Neural crest cell (in vitro differentiated cells): ENCODE measurements around the gene SMIM27. TPM values are rescaled to one million over a fixed set of nuclear protein-coding genes. Genes with fewer than 3 reads are reported as not detected.

Experiments
- DNase-seq: peaks from one replicate; pipeline ENCODE4 v3.0.0; 2021; ENCODE audit warnings: low read depth, mixed read lengths, low spot score
- H3K27ac Mint-ChIP-seq: one replicate; pipeline ENCODE4 v1.8.0; 2021; ENCODE audit warnings: mild to moderate bottlenecking, mixed read lengths; ENCODE audit not compliant: unreplicated experiment
- H3K27me3 Mint-ChIP-seq: 2 replicates; pipeline ENCODE4 v1.8.0; 2021; ENCODE audit warnings: low read depth, mild to moderate bottlenecking, mixed read lengths
- H3K36me3 Mint-ChIP-seq: 2 replicates; pipeline ENCODE4 v1.8.0; 2021; ENCODE audit warnings: low read depth, mild to moderate bottlenecking, mixed read lengths
- H3K4me1 Mint-ChIP-seq: 2 replicates; pipeline ENCODE4 v1.8.0; 2021; ENCODE audit warnings: mixed read lengths
- H3K4me3 Mint-ChIP-seq: one replicate; pipeline ENCODE4 v1.8.0; 2021; ENCODE audit warnings: mild to moderate bottlenecking, mixed read lengths
- H3K9me3 Mint-ChIP-seq: 2 replicates; pipeline ENCODE4 v1.8.0; 2021; ENCODE audit warnings: mixed read lengths
- long read RNA-seq: library from polyadenylated mRNA; unstranded; transcript quantifications from one replicate; pipeline ENCODE4 v2.0.0, GENCODE V29; 2020
- total RNA-seq: library from RNA; stranded (reverse); gene quantifications from 2 replicates; pipeline ENCODE4 v1.2.1, GENCODE V29; 2021
- TF ChIP-seq, protein P1 (sequence below): fragments of 200-600 bp; sonication (generic); conservative IDR thresholded peaks from 2 replicates; pipeline ENCODE4 v1.5.0; 2021; ENCODE audit warnings: antibody characterized with exemption, mild to moderate bottlenecking

The SMIM27 gene
- 10.2 and 13.6 TPM in 2 replicates for total RNA-seq
- long read RNA-seq, partial matches to known transcripts: 0 of 4 reads
- long read RNA-seq, other reads (novel, unspliced or antisense): 3 of 4 reads

DNA sequence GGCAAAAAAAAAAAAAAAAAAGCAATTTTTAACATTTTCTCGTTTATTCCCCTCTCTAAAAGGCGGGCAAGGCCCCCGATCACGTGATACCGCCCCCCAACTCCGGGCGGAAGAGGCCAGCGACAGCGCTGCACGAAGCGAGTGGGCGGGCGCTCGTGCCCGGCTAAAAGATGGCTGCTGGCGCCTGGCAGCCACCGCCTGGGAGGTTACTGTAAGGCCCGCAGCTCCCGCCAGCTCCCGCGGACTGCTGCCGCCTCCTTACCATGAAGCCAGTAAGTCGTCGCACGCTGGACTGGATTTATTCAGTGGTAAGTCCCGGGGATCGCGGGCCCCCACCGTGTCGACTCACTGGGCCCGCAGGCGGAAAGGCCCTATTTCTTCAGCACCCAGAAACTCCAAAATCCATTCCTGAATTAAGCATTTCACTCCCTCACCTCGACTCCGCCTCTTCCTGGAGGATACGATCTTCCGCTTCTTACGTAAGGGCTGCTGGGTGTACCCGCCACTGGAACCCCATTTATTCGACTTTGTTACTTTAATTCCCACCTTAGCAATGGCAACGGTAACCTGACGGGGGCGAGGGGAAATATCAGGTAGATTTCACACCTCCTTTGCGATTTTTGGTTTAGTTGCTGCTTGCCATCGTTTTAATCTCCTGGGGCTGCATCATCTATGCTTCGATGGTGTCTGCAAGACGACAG, at the start of gene SMIM27, which contains the start of gene TOPORS:
Gene SMIM27, plus strand, starts transcription at position 156 of the 701 bp plus-strand sequence. Its CDS starts 108 bp downstream, at position 264.
Gene TOPORS, minus strand, starts transcription at position 415 of the 701 bp plus-strand sequence. Its CDS starts 150 bp downstream, at position 265.
- TF ChIP-seq, protein P1, sequence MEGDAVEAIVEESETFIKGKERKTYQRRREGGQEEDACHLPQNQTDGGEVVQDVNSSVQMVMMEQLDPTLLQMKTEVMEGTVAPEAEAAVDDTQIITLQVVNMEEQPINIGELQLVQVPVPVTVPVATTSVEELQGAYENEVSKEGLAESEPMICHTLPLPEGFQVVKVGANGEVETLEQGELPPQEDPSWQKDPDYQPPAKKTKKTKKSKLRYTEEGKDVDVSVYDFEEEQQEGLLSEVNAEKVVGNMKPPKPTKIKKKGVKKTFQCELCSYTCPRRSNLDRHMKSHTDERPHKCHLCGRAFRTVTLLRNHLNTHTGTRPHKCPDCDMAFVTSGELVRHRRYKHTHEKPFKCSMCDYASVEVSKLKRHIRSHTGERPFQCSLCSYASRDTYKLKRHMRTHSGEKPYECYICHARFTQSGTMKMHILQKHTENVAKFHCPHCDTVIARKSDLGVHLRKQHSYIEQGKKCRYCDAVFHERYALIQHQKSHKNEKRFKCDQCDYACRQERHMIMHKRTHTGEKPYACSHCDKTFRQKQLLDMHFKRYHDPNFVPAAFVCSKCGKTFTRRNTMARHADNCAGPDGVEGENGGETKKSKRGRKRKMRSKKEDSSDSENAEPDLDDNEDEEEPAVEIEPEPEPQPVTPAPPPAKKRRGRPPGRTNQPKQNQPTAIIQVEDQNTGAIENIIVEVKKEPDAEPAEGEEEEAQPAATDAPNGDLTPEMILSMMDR: no peak
- DNase-seq: peak; percentile 73
- H3K4me1 Mint-ChIP-seq: peaks cover 32% of the 10 kb centered on the region
- H3K36me3 Mint-ChIP-seq: peaks cover 6% of the 10 kb centered on the region
- H3K4me3 Mint-ChIP-seq: peak within 1 kb of the TSS; percentile 98
- no peaks in the 10 kb centered on the region for H3K27me3 Mint-ChIP-seq
- H3K27ac Mint-ChIP-seq: peak within 1 kb of the TSS; percentile 99
- no peaks in the 10 kb centered on the region for H3K9me3 Mint-ChIP-seq

DNA sequence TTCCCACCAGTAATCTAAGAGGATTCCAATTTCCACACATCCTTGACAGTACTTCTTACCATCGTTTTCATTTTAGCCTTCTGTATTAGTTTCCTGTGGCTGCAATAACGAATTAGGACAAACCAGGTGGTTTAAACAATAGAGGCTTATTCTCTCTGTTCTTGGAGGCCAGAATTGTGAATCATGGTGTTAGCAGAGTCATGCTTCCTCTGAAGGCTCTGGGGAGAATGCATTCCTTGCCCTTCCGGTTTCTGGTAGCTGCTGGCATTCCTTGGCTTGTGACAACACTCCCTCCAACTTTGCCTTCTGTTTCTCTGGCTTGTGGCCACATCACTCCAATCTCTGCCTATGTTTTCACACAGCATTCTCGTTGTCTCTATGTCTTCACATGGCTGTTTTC, 49.7 kb upstream of the SMIM27 start:
- no peak overlapping the region for H3K27ac Mint-ChIP-seq
- H3K4me3 Mint-ChIP-seq: no peak overlapping the region
- peaks cover 11% of the 10 kb centered on the region for H3K36me3 Mint-ChIP-seq
- H3K9me3 Mint-ChIP-seq: no peaks in the 10 kb centered on the region
- H3K27me3 Mint-ChIP-seq: no peaks in the 10 kb centered on the region
- TF ChIP-seq, protein P1: no peak
- H3K4me1 Mint-ChIP-seq: no peaks in the 10 kb centered on the region
- no peak for DNase-seq

DNA sequence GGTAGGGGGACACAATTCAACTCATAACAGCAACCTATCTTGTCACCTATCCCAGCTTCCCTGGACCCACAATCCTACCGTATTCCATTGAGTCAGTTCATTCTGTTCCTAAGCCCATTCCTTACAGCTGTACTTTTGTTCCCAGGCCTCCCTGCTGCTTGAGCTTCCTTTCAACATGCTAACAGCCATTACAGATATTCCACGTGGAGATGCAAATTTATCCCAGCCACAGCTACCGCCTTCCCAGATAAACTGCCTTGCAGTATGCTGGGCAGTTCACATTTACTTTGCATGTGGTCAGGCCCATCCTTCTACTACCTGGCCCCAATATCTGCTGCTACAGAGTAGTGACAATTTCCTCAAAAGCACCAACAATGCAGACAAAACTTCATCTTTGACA, 49.1 kb upstream of the SMIM27 start:
- H3K4me1 Mint-ChIP-seq: no peaks in the 10 kb centered on the region
- TF ChIP-seq, protein P1: no peak
- no peak overlapping the region for H3K27ac Mint-ChIP-seq
- no peak for DNase-seq
- H3K36me3 Mint-ChIP-seq: peaks cover 10% of the 10 kb centered on the region
- no peak overlapping the region for H3K4me3 Mint-ChIP-seq
- H3K9me3 Mint-ChIP-seq: no peaks in the 10 kb centered on the region
- no peaks in the 10 kb centered on the region for H3K27me3 Mint-ChIP-seq

- Mint-ChIP-seq H3K27ac (no peak overlapping the region), H3K36me3 (peaks cover 14% of the 10 kb centered on the region), H3K4me3 (no peak overlapping the region), H3K4me1 (no peaks in the 10 kb centered on the region), H3K9me3 (peaks cover 7% of the 10 kb centered on the region), H3K27me3 (no peaks in the 10 kb centered on the region)
- DNase-seq: no peak
- TF ChIP-seq, protein P1: no peak
Observed at GRCh38 chr9:32508728-32509127, 43.4 kb upstream of the SMIM27 start.

GRCh38 chr9:32516241-32516640, 35.9 kb upstream of the SMIM27 start:
- Mint-ChIP-seq H3K9me3 (peaks cover 16% of the 10 kb centered on the region), H3K27ac (no peak overlapping the region), H3K36me3 (peaks cover 34% of the 10 kb centered on the region), H3K4me1 (no peaks in the 10 kb centered on the region), H3K27me3 (no peaks in the 10 kb centered on the region), H3K4me3 (no peak overlapping the region)
- DNase-seq: no peak
- TF ChIP-seq, protein P1: no peak
